GM19193 (cell line): Measurements from ENCODE around the gene ADAM23.

ENCODE experiments used
- POLR2A ChIP-seq: IDR thresholded peaks from 4 replicates; pipeline ENCODE4 v1.6.1; 2011; ENCODE audit not compliant: insufficient read depth, insufficient read length; ENCODE audit errors: extremely low read depth

Gene ADAM23

DNA sequence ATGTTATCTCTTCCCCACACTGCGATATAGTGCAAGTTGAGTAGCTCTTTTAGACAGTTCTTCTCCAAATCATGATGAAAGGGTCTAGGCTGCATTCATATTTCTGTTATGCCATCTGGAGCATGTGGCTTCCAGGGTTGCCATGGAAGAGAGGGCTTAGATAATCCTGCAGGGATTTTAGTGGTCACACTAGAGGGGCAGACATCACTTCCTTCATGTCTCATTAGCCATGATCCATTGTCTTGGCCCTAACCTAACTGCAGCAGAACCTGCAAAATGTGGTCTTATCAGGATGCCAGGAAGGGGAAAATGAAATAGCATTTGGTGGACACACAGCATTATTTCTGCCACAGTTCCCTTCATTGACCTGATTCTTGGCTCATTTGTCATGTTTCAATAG lies 83.1 kb downstream of the ADAM23 start:
- TF ChIP-seq POLR2A: no peak

DNA sequence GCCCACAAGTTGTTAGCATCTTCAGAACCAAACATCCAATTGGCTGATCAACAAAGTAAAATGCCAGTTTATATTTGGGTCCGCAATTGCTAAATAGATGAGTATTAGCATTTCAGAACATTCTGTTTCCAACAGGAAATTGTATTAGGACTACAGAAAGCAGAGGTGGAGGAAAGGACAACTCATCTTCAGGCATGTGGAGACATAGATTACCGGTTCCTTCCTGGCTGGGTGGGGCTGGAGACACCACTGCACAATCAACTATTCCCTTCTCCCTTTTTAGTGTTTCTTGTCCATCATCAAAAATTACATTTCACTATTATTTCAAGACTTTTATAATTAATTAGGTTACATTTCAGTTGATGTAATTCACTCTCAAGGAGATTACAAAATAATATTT lies 83.8 kb downstream of the ADAM23 start:
- no peak for TF ChIP-seq POLR2A

DNA sequence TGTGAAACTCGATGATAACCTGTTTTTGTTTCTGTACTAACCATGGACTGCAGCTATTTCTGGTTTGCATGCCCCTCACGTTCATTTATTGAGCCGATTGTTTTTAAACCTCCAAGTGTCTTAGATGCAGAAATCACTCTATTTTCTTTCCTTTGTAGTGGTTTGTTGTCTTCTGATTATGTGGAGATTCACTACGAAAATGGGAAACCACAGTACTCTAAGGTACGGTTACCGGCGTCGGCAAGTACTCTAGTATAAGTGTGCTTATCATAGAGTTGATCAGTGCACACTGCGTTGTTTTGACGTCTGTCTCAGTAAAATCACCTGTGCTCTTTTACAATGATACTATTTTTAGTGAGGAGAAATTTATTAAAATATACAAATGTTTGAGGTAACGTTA lies 87.4 kb downstream of the ADAM23 start:
- TF ChIP-seq POLR2A: no peak

DNA sequence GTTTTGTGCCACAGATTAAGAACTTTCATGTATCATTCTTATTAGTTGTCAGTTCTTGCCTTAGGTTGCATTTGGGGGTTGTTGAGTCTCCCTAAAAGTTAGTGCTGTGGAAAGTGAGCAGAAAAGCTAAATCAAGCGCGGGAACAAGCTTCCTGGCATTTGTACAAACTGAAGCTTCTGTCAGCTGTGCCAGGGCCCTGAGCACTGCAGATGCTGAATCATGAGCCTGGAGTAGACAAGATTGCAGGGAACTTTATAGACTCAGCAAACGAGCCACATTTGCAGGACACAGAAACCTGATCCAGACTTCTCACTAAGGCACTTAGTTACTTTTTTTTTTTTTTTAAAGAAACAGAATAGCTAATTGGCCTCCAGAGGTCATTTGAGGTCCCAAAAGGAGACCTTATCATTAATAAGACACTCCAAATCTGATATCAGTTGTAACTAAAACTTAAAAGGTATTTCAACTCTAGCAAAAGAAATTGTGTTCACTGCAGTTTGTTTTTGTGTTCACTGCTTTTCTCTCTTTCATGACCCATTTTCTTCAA lies 88.7 kb downstream of the ADAM23 start:
- no peak for TF ChIP-seq POLR2A

DNA sequence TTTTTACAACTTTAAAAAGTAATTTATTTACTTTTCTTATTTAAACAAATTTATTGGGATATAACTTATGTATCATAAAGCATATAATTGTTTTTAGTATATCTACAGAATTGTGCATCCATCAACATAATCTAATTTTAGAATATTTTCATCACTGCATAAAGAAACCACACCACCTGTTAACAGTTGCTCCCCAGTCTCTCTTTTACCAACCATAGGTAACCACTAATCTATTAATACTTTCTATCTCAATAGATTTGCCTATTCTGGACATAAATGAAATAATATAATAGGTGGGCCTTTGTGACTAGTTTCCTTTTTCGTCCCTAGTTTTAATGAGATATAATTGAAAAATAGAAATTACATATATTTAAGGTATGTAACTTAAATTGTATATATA lies 90.6 kb downstream of the ADAM23 start:
- TF ChIP-seq POLR2A: no peak

DNA sequence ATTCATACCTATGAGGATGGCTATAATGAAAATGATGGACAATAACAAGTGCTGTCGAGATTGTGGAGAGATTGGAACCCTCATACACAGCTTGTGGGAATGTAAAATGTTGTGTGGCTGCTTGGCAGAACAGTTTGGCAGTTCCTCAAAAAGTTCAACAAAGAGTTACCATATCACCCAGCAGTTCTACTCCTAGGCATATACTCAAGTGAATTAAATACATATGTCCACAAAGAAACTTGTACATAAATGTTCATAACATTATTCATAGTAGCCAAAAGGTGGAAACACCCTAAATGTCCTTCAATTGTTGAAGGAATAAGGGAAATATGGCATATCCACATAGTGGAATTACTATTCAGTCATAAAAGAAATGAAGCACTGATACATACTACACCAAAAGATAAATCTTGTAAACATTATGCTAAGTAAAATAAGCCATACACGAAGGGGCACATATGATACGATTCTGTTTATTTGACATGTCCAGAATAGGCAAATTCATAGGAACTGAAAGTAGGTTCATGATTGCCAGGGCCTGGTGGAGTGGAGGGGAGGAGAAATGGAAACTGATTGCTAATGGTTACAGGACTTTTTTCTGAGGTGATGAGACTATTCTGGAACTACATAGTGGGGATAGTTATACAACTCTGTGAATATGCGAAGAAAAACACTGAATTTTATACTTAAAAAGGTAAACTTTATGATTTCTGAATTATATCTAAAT lies 92.1 kb downstream of the ADAM23 start:
- TF ChIP-seq POLR2A: no peak

DNA sequence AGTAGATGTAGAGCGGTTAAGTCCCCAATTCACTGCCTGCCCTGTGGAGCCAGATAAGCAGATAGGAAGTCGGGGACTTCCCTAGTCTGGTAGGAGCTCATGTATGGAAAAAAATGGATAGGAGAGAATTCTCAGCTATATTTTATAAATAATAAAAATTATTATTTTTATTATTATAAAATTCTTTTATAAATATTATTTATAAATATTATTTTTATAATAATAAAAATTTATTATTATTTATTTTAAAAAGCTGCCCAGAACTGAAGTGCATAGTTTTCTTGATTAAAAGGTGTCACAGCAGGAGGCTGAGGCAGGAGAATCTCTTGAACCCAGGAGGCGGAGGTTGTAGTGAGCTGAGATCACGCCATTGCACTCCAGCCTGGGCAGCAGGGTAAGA lies 97.4 kb downstream of the ADAM23 start:
- no peak for TF ChIP-seq POLR2A

DNA sequence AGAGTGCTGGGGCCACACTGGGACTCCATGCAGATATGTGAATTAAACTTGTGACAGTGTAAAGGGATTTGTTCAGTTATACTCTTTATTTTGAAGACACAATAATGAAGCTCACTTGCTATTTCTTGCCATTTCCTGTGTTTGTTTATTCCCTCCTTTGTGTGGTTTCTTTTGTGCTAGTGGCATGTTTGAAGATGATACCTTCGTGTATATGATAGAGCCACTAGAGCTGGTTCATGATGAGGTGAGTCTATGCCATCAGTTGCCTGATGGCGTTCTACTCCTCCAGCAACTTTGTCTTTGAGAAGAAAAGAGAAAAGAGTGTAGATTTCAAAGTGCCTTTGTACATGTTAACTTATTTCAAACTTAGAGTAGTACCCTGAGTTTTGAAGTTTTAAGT lies 99.7 kb downstream of the ADAM23 start:
- TF ChIP-seq POLR2A: no peak

DNA sequence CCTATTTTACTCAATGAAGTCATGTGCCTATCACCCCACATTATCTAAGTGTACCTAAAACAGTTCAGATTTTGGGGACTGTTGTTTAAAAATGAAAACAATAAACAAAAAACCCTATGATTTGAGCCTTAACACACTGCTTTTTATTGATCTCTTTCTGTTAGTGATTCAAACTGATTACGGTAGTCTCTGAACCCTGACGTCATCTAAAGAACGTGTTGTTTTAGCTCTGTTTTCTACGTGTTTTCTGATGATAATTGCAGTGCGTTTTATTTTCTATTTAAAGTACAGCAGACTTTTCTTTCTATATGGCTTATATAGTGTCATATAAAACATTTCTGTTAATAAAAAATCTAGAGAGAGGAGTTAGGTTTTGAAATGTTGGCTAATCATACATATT lies 105.1 kb downstream of the ADAM23 start:
- no peak for TF ChIP-seq POLR2A

DNA sequence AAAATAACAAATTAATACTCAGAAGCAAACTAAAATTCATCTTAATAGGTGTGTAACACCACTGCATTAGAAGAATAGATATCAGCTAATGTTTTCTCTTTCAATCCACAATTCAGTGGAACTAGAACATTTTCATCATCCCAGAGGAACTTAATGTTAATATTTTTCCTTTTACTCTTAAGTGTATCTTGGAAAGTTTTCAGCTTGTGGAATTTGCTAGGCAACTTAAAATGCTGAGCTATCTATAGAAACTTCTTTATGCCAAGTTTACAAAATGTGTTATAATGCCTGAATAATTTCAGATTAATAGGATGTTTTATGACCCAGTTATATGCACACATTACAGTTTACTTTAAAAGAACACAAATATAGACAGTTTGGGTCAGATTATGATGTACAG lies 112.4 kb downstream of the ADAM23 start:
- TF ChIP-seq POLR2A: no peak

DNA sequence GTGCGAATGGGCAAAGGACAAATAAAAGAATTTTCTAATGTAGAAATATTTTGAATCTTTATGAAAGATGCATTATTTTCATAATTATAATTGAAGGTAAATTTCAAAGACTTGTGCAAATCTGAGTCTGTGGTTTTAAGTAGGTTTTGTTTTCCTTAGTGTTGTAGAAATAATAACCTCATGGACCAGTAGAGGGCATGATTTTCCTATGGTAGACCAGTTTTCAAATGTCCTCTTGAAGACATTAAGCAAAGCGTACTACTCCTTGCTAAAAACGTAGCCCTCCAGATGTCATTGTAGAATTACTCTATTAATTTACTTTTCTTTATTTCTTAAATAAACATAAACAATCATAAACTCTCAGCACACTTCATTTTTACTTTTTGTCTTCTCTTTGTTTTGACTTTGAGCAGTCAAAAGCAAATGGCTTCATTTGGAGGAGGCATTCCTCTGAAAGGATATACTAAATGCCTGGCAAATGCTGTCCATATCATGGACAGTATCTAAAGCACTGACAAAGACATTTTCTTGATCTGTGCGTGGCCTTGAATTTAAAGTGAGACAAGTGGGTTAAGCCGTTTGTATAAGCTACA lies 113.1 kb downstream of the ADAM23 start:
- no peak for TF ChIP-seq POLR2A

DNA sequence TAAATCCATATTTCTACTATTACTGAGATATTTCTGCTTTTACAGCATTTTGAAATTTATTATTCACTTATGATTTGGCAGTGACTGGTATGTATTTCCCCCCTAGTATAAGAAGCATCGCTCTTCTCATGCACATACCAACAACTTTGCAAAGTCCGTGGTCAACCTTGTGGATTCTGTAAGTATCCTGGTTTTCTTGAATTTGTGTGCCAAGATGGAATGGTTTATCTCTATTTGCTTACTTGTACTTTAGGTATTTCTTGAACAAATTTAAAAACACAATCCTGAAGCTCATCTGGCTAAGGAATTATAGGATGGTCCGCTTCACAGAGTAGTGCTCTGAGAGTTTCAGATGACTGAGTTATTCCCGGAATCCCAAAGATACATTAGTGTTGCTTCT lies 114.0 kb downstream of the ADAM23 start:
- TF ChIP-seq POLR2A: no peak

DNA sequence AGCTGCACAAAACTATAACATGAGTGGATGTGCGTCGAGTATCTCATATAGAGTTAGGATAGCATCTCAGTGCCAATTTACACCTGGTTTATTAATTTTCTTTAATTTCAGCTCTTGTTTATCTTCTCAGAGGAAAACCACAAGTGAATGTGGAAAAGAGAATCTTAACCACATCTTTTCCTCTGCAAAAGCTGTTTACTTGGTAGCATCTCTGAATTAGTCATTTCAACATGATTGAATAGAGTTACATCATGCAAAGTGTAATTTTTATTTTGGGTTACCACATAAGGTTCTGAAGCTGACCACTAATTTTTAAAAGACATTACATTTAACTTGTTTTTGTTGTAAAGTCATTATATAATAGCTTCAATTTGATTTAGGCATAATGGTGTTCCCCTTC lies 115.2 kb downstream of the ADAM23 start:
- TF ChIP-seq POLR2A: no peak

DNA sequence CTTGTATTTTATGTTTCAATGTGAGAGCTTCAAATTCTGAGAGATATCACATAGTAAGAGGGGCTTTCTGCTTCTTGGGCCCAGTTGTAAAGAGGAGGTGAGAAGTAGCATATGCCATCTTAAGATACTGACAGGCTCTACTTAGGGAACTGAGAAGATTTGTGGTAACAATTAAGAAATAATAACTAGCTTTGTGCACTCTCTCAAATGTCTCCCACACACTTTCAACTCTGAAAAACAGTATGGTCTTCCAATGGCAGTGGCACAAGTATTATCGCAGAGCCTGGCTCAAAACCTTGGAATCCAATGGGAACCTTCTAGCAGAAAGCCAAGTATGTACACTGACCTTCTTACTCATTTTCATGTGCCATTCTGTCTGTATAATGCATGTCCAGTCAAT lies 118.6 kb downstream of the ADAM23 start:
- TF ChIP-seq POLR2A: no peak

DNA sequence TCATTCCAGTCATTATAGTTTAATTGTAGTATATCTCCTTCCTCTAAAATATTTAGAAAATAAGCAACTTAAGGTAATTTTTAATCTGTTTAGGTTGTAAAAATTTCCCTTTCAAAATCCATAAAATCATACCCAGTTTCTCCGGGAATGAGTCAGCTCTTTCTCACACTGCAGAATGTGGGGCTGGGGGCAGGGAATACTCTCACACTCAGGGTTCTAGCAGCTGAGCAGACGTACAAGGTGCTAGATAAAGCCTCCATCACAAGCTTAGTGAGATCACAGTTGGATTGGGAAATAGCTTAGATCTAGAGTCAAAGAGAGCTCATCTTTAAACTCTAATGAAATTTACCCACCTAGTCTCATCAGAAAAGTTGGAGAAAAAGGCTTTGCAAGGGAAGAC lies 119.0 kb downstream of the ADAM23 start:
- no peak for TF ChIP-seq POLR2A

DNA sequence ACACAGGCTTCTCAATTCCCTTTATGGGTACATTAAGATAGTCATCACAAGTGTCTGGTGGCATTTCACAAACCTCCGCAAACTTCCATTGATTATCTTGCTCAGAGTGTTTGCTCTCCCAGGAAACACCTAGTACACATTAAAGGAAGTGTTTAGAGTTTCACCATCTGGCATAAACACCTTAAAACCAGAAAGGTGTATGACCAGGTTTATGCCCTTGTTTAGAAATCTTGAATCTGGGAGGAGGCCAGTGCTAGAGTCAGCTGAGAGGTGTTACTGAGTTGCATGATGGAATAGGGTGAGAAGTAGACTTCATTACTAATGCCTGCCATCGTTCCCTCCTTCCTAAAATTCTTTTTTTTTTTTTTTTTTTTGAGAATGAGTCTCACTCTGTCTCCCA lies 120.0 kb downstream of the ADAM23 start:
- no peak for TF ChIP-seq POLR2A
